GM23248 (cell line): ENCODE results near the gene HSPA12B. TPM values are rescaled to one million over a fixed set of nuclear protein-coding genes. Genes with fewer than 3 reads are reported as not detected.

Source experiments
- DNase-seq: peaks from one replicate; pipeline ENCODE4 v3.0.0-alpha.2; 2015
- H2AFZ ChIP-seq: fragments of 200-600 bp; sonication (generic); 2 replicates; pipeline ENCODE4 v1.6.1; 2016; ENCODE audit warnings: antibody characterized with exemption
- H3F3A ChIP-seq: fragments of 200-600 bp; sonication (generic); 2 replicates; pipeline ENCODE4 v1.6.1; 2016; ENCODE audit warnings: mild to moderate bottlenecking, antibody characterized with exemption, mixed run types; ENCODE audit not compliant: insufficient read depth
- H3K27ac ChIP-seq: fragments of 200-600 bp; sonication (generic); 2 replicates; pipeline ENCODE4 v1.5.1; 2016; ENCODE audit warnings: mild to moderate bottlenecking
- H3K27me3 ChIP-seq: fragments of 200-600 bp; sonication (generic); replicated peaks from 2 replicates; pipeline ENCODE4 v1.6.1; 2016; ENCODE audit warnings: mild to moderate bottlenecking; ENCODE audit not compliant: insufficient read depth
- H3K36me3 ChIP-seq: fragments of 200-600 bp; sonication (generic); 2 replicates; pipeline ENCODE4 v1.6.1; 2016; ENCODE audit warnings: low read depth, mild to moderate bottlenecking
- H3K4me1 ChIP-seq: fragments of 200-600 bp; sonication (generic); 2 replicates; pipeline ENCODE4 v1.6.1; 2016; ENCODE audit warnings: mild to moderate bottlenecking; ENCODE audit not compliant: insufficient read depth
- H3K4me2 ChIP-seq: fragments of 200-600 bp; sonication (generic); one replicate; pipeline ENCODE4 v1.6.1; 2016; ENCODE audit warnings: mild to moderate bottlenecking; ENCODE audit not compliant: unreplicated experiment
- H3K4me3 ChIP-seq: fragments of 200-600 bp; sonication (generic); 2 replicates; pipeline ENCODE4 v1.5.1; 2016; ENCODE audit warnings: mild to moderate bottlenecking
- H3K79me2 ChIP-seq: fragments of 200-600 bp; sonication (generic); 2 replicates; pipeline ENCODE4 v1.6.1; 2016; ENCODE audit warnings: mild to moderate bottlenecking; ENCODE audit not compliant: insufficient read depth
- H3K9ac ChIP-seq: fragments of 200-600 bp; sonication (generic); 2 replicates; pipeline ENCODE4 v1.6.1; 2016; ENCODE audit warnings: mild to moderate bottlenecking
- H3K9me2 ChIP-seq: fragments of 200-600 bp; sonication (generic); 2 replicates; pipeline ENCODE4 v1.6.1; 2016; ENCODE audit warnings: mixed run types, mild to moderate bottlenecking, moderate library complexity; ENCODE audit not compliant: insufficient read depth
- H3K9me3 ChIP-seq: fragments of 200-600 bp; sonication (generic); one replicate; pipeline ENCODE4 v1.6.1; 2017; ENCODE audit warnings: low read depth
- H4K20me1 ChIP-seq: fragments of 200-600 bp; sonication (generic); 2 replicates; pipeline ENCODE4 v1.6.0; 2016; ENCODE audit not compliant: insufficient read depth
- EZH2 ChIP-seq: fragments of 200-600 bp; sonication (generic); IDR thresholded peaks from 2 replicates; pipeline ENCODE4 v1.6.1; 2018; ENCODE audit warnings: antibody characterized with exemption, mild to moderate bottlenecking; ENCODE audit not compliant: insufficient read depth, poor library complexity, severe bottlenecking
- EZH2phosphoT487 ChIP-seq: fragments of 200-600 bp; sonication (generic); IDR thresholded peaks from 2 replicates; pipeline ENCODE4 v1.6.1; 2018; ENCODE audit warnings: antibody characterized with exemption, moderate library complexity, mild to moderate bottlenecking, low read depth; ENCODE audit not compliant: insufficient read depth
- WGBS, 2 experiments: methylation state at CpG; one replicate each; pipeline ENCODE4 v1.1.6; 2015 to 2017; ENCODE audit warnings: low lambda C conversion rate in 2 of 2, low coverage in 1 of 2; ENCODE audit errors: missing lambda C conversion rate in 2 of 2; 5-methylcytosine and 5-hydroxymethylcytosine counted together
- in situ Hi-C: fragments of 300-500 bp; cut with MboI; formaldehyde crosslinking; loops from 2 replicates; pipeline ENCODE4 v1.15.0; 2020
- polyA plus RNA-seq: library from polyadenylated mRNA; unstranded; fragments of >200 nt; fragmentation: Nextera tagmentation; extraction: Ambion mirVana; gene quantifications from 2 replicates; pipeline ENCODE4 v1.2.1, GENCODE V29; 2016
- total RNA-seq: library from RNA; depleted of rRNA; stranded (reverse); fragments of >200 nt; shearing (Covaris generic); gene quantifications from 2 replicates; pipeline ENCODE4 v1.2.3, GENCODE V29; 2014

The HSPA12B gene
- total and polyA plus RNA-seq, 2 experiments from 2014 or later: 0.11 TPM; not detected in 1

DNA sequence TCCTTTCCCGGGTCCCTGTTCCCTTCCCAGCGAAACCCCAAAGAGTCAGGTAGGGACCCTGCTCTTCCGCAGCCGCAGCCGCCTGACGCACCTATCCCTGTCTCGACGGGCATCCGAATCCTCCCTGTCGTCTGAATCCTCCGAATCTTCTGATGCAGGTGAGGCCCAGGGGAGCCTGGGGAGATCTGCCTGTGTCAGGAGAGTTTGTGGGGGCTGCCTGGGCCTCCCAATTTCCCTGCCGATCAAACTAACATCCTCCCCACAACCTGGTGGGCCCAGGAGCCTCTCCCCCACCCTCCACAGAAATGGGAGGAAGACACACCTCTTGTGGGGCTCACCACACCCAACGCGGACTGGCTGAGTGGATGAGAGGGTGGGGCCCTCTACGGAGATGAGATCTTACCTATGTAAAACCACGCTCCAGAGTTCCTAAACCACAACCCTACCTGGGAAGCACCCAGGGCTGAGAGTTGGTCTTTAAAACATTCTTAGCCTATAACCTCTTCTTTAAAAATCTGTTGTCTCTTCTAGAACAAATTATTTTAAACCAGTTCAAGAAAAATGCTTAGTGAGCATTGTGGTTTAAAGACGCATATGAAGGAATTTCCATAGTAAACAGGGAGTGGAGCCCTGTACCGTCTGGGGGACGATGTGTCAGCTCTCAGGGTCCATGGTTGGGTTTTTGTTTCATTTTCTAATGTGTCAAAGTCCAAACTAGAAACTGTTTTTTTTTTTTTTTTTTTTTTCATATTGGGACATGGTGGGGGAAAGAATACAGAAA is 65.3 kb downstream of the HSPA12B start:
- Histone ChIP-seq H3K36me3 (no peaks in the 10 kb centered on the region; the same call in 1 of the 2 replicates), H3F3A (no peaks in the 10 kb centered on the region), H3K4me2 (peak overlapping the region; percentile 75), H3K4me3 (peak overlapping the region; percentile 85), H3K9ac (peak overlapping the region; percentile 94), H3K9me2 (no peaks in the 10 kb centered on the region), H3K27ac (no peak overlapping the region), H3K27me3 (no peaks in the 10 kb centered on the region), H3K79me2 (peaks cover 41% of the 10 kb centered on the region), H3K9me3 (no peaks in the 10 kb centered on the region), H2AFZ (no peak overlapping the region), H4K20me1 (no peaks in the 10 kb centered on the region), H3K4me1 (0 out of 2 replicates have a peak, but pooled peaks cover 12% of the 10 kb centered on the region)
- in situ Hi-C loops: no loop called here
- TF ChIP-seq EZH2phosphoT487: no peak
- no peak for TF ChIP-seq EZH2
- no peak for DNase-seq
- 55 to 56% methylated on average over 15 to 19 of the region's 19 CpGs for WGBS, 2 experiments

DNA sequence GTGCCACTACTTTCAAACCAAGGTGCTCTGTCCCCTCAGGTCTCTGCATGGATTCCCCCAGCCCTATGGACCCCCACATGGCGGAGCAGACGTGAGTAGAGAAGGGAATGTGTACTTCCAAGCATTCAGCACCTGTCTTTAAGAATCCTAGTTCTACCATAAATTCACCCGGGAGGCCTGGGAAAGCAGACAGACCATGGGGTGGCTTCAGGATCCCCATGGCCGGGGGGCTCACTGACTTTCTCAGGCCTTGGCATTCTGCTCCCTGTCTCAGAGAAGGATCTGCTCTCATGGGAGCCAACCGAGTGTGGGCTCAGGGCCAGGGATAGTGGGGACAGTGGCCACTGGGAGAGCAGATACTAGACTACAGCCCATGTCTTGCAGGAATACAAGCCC is 65.9 kb downstream of the HSPA12B start:
- Histone ChIP-seq H3F3A (no peaks in the 10 kb centered on the region), H3K36me3 (no peaks in the 10 kb centered on the region; the same call in 1 of the 2 replicates), H3K4me1 (0 out of 2 replicates have a peak, but pooled peaks cover 12% of the 10 kb centered on the region), H3K9ac (peak overlapping the region; percentile 94; the same call in 1 of the 2 replicates), H4K20me1 (no peaks in the 10 kb centered on the region), H3K79me2 (peaks cover 41% of the 10 kb centered on the region), H3K4me3 (peak overlapping the region; percentile 85), H3K9me3 (no peaks in the 10 kb centered on the region), H3K9me2 (no peaks in the 10 kb centered on the region), H3K27ac (no peak overlapping the region), H3K27me3 (no peaks in the 10 kb centered on the region), H3K4me2 (peak overlapping the region; percentile 75), H2AFZ (no peak overlapping the region)
- in situ Hi-C loops: no loop called here
- 68 to 79% methylated on average over 5 of the region's 5 CpGs for WGBS, 2 experiments
- TF ChIP-seq EZH2 (no peak), EZH2phosphoT487 (no peak)
- no peak for DNase-seq

DNA sequence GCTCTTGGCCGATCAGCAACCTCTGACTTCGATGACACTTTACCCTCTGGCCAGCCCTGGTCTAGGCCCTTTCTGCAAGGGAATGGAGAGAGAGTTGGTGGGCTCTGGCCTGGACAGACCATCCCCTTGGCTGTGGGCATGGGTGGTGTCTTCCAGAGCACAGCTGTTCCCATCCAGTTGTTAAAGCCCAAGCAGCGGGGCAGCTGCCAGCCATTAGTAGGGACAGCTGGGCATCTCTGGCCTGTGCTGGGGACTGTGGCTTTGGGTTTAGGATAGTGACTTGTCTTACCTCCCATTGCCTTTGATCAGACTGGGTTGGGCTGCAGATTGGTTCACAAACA is 66.4 kb downstream of the HSPA12B start:
- Histone ChIP-seq H3K9me3 (no peaks in the 10 kb centered on the region), H3K36me3 (no peaks in the 10 kb centered on the region; the same call in 1 of the 2 replicates), H4K20me1 (no peaks in the 10 kb centered on the region), H3K9me2 (no peaks in the 10 kb centered on the region), H3K27me3 (no peaks in the 10 kb centered on the region), H3F3A (no peaks in the 10 kb centered on the region), H3K4me3 (no peak overlapping the region), H3K79me2 (peaks cover 41% of the 10 kb centered on the region), H3K27ac (no peak overlapping the region), H2AFZ (no peak overlapping the region), H3K4me1 (0 out of 2 replicates have a peak, but pooled peaks cover 12% of the 10 kb centered on the region), H3K4me2 (no peak overlapping the region), H3K9ac (peak overlapping the region; percentile 94; the same call in 1 of the 2 replicates)
- no peak for DNase-seq
- in situ Hi-C loops: no loop called here
- TF ChIP-seq EZH2phosphoT487: no peak
- TF ChIP-seq EZH2: no peak
- WGBS, 2 experiments: 92 to 93% methylated on average over 3 of the region's 3 CpGs

DNA sequence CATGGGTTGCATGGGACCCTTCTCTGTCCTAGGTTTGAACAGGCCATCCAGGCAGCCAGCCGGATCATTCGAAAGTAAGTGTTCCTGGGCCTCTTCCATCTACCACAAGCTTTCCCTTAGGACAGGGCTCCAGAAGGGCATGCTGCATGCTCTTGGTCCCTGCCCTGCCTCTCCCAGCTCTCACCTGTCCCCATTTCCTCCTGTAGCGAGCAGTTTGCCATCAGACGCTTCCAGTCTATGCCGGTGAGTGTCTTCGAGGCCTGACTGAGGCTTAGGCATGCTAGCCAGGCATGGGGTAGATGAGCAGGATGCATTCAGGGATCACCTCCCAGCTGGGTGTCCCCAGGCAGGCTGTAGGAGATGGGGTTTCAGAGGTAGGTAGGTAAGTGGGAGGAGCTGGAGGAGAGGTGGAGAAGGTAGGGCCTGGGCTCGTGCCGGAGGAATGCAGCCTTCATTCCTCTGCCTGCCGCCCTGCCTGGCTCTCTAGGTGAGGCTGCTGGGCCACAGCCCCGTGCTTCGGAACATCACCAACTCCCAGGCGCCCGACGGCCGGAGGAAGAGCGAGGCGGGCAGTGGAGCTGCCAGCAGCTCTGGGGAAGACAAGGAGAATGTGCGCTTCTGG is 67.9 kb downstream of the HSPA12B start:
- Histone ChIP-seq H3K27me3 (no peaks in the 10 kb centered on the region), H3K4me2 (no peak overlapping the region), H3F3A (peaks cover 4% of the 10 kb centered on the region), H3K36me3 (no peaks in the 10 kb centered on the region; the same call in 1 of the 2 replicates), H3K9me3 (no peaks in the 10 kb centered on the region), H3K4me1 (peaks cover 16% of the 10 kb centered on the region; the same call in 1 of the 2 replicates), H2AFZ (no peak overlapping the region), H3K9me2 (no peaks in the 10 kb centered on the region), H3K79me2 (peaks cover 41% of the 10 kb centered on the region), H4K20me1 (no peaks in the 10 kb centered on the region), H3K9ac (no peak overlapping the region), H3K27ac (no peak overlapping the region), H3K4me3 (no peak overlapping the region)
- TF ChIP-seq EZH2 (no peak), EZH2phosphoT487 (no peak)
- in situ Hi-C loops: no loop called here
- no peak for DNase-seq
- 89 to 91% methylated on average over 18 of the region's 18 CpGs for WGBS, 2 experiments
